ENCODE results near the gene TAF8. TPM values are rescaled to one million over a fixed set of nuclear protein-coding genes. Genes with fewer than 3 reads are reported as not detected.

TAF8 gene
- total RNA-seq, 1 experiment from 2014 or later, result 34.0 TPM

DNA sequence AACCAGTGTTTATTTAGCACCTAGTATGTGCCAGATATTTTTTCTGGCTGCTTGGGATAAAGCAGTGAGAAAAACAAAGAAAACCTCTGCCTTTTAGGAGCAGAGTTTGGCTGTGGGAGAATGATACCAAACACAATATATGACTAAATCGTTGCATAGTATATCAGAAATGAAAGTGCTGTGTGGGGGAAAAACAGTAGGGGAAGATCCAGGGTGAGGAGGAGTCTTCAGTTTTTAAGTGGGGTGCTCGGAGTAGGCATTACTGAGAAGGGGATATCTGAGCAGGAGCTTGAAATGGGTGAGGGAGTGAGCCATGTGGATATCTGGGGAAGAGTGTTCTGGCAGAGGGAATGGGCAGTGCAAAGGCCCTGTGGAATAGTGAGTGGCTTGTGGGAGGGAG is 23.0 kb downstream of the TAF8 start:
- peaks cover 17% of the 10 kb centered on the region for H3K36me3 Mint-ChIP-seq (ENCODE audit: insufficient read depth, unreplicated experiment)
- DNase-seq, result no peak
- no peaks in the 10 kb centered on the region for H3K9me3 Mint-ChIP-seq (ENCODE audit: low read depth, unreplicated experiment)
- CTCF ChIA-PET, result interaction anchor here (1.2 to 1.5 kb wide), 3 partner anchors 96 to 157 kb away, joined by 3 to 4 read pairs (median 3); no protein-coding TSS in a partner anchor
- peak overlapping the region; percentile 5 for H3K27ac Mint-ChIP-seq (ENCODE audit: unreplicated experiment)
- TF ChIP-seq, protein P1, sequence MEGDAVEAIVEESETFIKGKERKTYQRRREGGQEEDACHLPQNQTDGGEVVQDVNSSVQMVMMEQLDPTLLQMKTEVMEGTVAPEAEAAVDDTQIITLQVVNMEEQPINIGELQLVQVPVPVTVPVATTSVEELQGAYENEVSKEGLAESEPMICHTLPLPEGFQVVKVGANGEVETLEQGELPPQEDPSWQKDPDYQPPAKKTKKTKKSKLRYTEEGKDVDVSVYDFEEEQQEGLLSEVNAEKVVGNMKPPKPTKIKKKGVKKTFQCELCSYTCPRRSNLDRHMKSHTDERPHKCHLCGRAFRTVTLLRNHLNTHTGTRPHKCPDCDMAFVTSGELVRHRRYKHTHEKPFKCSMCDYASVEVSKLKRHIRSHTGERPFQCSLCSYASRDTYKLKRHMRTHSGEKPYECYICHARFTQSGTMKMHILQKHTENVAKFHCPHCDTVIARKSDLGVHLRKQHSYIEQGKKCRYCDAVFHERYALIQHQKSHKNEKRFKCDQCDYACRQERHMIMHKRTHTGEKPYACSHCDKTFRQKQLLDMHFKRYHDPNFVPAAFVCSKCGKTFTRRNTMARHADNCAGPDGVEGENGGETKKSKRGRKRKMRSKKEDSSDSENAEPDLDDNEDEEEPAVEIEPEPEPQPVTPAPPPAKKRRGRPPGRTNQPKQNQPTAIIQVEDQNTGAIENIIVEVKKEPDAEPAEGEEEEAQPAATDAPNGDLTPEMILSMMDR (IDR thresholded peaks at IDR 0.05; ENCODE audit: unreplicated experiment), result no peak
- H3K4me1 Mint-ChIP-seq (ENCODE audit: low read depth, unreplicated experiment), result no peaks in the 10 kb centered on the region
- H3K27me3 Mint-ChIP-seq (ENCODE audit: unreplicated experiment), result no peaks in the 10 kb centered on the region
- intact Hi-C loops (cut with micrococcal nuclease; ENCODE audit: unreplicated experiment), result loop anchor here (10.0 kb wide), 1 partner anchor 472 kb away; no protein-coding TSS in a partner anchor
- BruUV-seq (replicated peaks), result no TSS peak
- H3K4me3 Mint-ChIP-seq (ENCODE audit: low read depth, unreplicated experiment), result no peak overlapping the region

DNA sequence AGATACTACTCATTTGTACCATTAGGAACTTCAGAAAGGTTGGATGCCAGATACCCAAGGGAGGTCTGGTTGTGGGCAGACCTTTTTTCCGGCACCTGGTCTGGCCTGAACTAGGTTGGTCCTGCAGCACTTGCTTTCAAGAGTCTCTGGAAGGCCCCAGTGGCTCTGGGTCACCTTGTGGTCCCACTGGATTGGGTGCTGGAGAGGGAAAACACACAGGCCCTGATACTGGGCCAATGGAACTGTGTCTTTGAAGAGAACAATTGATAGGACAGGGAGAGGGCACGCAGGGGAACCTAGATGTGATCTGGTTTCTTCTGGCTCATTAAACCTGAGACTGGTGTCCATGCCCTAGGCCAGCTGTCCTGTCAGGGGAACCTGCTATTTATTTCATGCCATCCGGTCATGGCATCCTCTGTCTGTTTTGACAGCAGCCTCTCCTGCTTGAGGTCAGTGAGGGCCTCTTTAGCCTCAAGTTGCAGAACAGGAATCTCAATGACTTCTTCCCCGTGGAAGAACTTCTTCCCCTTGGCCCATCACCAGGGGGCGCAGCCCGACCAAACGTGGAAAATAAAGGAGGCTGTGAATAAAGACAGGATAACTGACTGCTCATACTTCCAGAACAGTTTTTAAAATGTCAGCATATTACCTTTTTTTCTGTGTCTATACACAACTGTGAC is 25.0 kb downstream of the TAF8 start:
- H3K9me3 Mint-ChIP-seq (ENCODE audit: low read depth, unreplicated experiment), result no peaks in the 10 kb centered on the region
- CTCF ChIA-PET, result interaction anchor here (0.9 kb wide), 1 partner anchor 140 kb away, joined by 7 read pairs; no protein-coding TSS in a partner anchor
- no peaks in the 10 kb centered on the region for H3K4me1 Mint-ChIP-seq (ENCODE audit: low read depth, unreplicated experiment)
- DNase-seq, result peak; percentile 93
- no TSS peak for BruUV-seq (replicated peaks)
- intact Hi-C loops (cut with micrococcal nuclease; ENCODE audit: unreplicated experiment), result loop anchor here (1.0 to 10.0 kb wide), 5 partner anchors 48 to 470 kb away; no protein-coding TSS in a partner anchor
- TF ChIP-seq, protein P1 (IDR thresholded peaks at IDR 0.05; ENCODE audit: unreplicated experiment), result peak; percentile 87
- no peaks in the 10 kb centered on the region for H3K27me3 Mint-ChIP-seq (ENCODE audit: unreplicated experiment)
- no peak overlapping the region for H3K4me3 Mint-ChIP-seq (ENCODE audit: low read depth, unreplicated experiment)
- no peak overlapping the region for H3K27ac Mint-ChIP-seq (ENCODE audit: unreplicated experiment)
- peaks cover 31% of the 10 kb centered on the region for H3K36me3 Mint-ChIP-seq (ENCODE audit: insufficient read depth, unreplicated experiment)

DNA sequence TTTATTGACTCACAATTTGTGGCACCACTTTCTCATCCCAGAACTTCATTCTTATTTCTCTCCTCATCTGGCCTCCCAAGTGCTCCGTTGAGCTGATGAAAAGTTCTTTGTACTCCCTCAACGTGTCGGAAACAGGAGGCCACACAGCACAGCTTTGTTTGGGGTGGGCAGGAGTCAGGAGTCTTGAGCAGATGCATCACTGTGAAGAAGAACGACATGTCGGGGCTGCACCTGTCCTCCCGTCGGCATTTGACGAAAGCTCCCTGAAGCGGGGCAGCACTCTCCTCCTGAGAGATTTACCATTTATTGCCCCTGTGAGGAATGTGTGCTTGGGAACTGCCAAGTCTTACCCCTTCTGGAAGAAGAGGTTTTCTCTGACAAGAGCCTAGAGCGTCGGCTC is 28.1 kb downstream of the TAF8 start:
- intact Hi-C loops (cut with micrococcal nuclease; ENCODE audit: unreplicated experiment), result loop anchor here (10.0 kb wide), 1 partner anchor 466 kb away; no protein-coding TSS in a partner anchor
- no peaks in the 10 kb centered on the region for H3K4me1 Mint-ChIP-seq (ENCODE audit: low read depth, unreplicated experiment)
- CTCF ChIA-PET, result interaction anchor here (0.6 kb wide), 1 partner anchor 16 kb away, joined by 4 read pairs; no protein-coding TSS in a partner anchor
- TF ChIP-seq, protein P1 (IDR thresholded peaks at IDR 0.05; ENCODE audit: unreplicated experiment), result no peak
- DNase-seq, result no peak
- peaks cover 41% of the 10 kb centered on the region for H3K36me3 Mint-ChIP-seq (ENCODE audit: insufficient read depth, unreplicated experiment)
- no peak overlapping the region for H3K27ac Mint-ChIP-seq (ENCODE audit: unreplicated experiment)
- H3K27me3 Mint-ChIP-seq (ENCODE audit: unreplicated experiment), result no peaks in the 10 kb centered on the region
- no peaks in the 10 kb centered on the region for H3K9me3 Mint-ChIP-seq (ENCODE audit: low read depth, unreplicated experiment)
- BruUV-seq (replicated peaks), result no TSS peak
- H3K4me3 Mint-ChIP-seq (ENCODE audit: low read depth, unreplicated experiment), result no peak overlapping the region

DNA sequence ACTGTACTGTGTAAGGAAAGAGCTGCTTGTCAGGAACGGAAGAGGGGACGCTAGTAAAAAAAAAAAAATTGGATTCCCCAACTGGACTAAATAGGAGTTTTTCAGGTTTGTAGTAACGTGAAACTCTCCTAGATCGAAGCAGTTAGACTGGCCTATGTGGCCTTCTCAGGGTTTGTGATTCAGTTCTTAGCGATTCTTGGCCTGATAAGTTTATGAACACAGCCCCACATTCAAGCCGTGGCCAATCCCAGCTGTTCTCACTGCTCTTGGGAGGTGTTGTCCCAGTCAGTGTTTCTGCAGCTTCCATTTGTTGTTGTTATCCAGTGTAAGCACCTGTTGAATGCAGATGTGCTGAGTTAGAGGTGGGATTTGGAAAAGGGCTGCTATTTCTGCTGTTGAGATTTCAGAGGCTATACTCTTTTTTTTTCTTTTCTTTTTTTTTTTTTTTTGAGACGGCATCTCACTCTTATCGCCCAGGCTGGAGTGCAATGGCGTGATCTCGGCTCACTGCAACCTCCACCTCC is 29.7 kb downstream of the TAF8 start:
- BruUV-seq (replicated peaks), result no TSS peak
- intact Hi-C loops (cut with micrococcal nuclease; ENCODE audit: unreplicated experiment), result loop anchor here (10.0 kb wide), 1 partner anchor 465 kb away; no protein-coding TSS in a partner anchor
- Mint-ChIP-seq H3K27me3 (ENCODE audit: unreplicated experiment) (no peaks in the 10 kb centered on the region), H3K27ac (ENCODE audit: unreplicated experiment) (no peak overlapping the region), H3K36me3 (ENCODE audit: insufficient read depth, unreplicated experiment) (peaks cover 35% of the 10 kb centered on the region), H3K4me1 (ENCODE audit: low read depth, unreplicated experiment) (no peaks in the 10 kb centered on the region), H3K4me3 (ENCODE audit: low read depth, unreplicated experiment) (no peak overlapping the region), H3K9me3 (ENCODE audit: low read depth, unreplicated experiment) (no peaks in the 10 kb centered on the region)
- TF ChIP-seq, protein P1 (IDR thresholded peaks at IDR 0.05; ENCODE audit: unreplicated experiment), result no peak
- DNase-seq, result no peak
- CTCF ChIA-PET, result interaction anchor here (1.2 kb wide), 1 partner anchor 89 kb away, joined by 5 read pairs; no protein-coding TSS in a partner anchor
